ENCODE measurements around the gene GET4.

- TF ChIP-seq CTCF (IDR thresholded peaks at IDR 0.05), result no peak
- TF ChIP-seq POLR2A (IDR thresholded peaks at IDR 0.05), result no peak
Measured at GRCh38 chr7:835021-835420, 41.3 kb upstream of the GET4 start.

All from lower leg skin (tissue), 3 donors.